ENCODE results near the gene CACNA1B.

DNA sequence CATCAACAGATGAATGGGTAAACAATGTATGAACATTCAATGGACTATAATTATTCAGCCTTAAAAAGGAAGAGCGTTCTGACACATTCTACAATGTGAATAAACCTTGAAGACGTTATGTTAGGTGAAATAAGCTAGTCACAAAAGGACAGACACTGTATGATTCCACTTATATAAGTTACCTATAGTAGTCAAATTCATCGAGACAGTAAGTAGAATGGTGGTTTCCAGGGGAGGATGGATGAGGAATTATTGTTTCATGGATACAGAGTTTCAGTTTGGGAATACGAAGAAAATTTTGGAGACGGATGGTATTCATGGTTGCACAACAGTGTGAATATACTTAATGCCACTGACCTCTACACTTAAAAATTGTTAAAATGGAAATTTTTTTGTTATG, 216.4 kb downstream of the CACNA1B start:
- TF ChIP-seq, protein P1, sequence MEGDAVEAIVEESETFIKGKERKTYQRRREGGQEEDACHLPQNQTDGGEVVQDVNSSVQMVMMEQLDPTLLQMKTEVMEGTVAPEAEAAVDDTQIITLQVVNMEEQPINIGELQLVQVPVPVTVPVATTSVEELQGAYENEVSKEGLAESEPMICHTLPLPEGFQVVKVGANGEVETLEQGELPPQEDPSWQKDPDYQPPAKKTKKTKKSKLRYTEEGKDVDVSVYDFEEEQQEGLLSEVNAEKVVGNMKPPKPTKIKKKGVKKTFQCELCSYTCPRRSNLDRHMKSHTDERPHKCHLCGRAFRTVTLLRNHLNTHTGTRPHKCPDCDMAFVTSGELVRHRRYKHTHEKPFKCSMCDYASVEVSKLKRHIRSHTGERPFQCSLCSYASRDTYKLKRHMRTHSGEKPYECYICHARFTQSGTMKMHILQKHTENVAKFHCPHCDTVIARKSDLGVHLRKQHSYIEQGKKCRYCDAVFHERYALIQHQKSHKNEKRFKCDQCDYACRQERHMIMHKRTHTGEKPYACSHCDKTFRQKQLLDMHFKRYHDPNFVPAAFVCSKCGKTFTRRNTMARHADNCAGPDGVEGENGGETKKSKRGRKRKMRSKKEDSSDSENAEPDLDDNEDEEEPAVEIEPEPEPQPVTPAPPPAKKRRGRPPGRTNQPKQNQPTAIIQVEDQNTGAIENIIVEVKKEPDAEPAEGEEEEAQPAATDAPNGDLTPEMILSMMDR (IDR thresholded peaks at IDR 0.05 in 8 of 11, conservative IDR thresholded peaks at IDR 0.05 in 3 of 11), result no peak
- TF ChIP-seq POLR2A (IDR thresholded peaks at IDR 0.05), result no peak

Measured in spleen (tissue), 7 donors.